SH-SY5Y (cell line): ENCODE measurements around the gene TFAP2A.

Experiments used
- GATA2 ChIP-seq: IDR thresholded peaks from 2 replicates; pipeline ENCODE4 v1.6.1; 2011; ENCODE audit warnings: mild to moderate bottlenecking, low read depth, low read length
- GATA3 ChIP-seq: IDR thresholded peaks from 2 replicates; pipeline ENCODE4 v1.6.1; 2011; ENCODE audit warnings: low read depth, mild to moderate bottlenecking, low read length, moderate library complexity

The TFAP2A gene

DNA sequence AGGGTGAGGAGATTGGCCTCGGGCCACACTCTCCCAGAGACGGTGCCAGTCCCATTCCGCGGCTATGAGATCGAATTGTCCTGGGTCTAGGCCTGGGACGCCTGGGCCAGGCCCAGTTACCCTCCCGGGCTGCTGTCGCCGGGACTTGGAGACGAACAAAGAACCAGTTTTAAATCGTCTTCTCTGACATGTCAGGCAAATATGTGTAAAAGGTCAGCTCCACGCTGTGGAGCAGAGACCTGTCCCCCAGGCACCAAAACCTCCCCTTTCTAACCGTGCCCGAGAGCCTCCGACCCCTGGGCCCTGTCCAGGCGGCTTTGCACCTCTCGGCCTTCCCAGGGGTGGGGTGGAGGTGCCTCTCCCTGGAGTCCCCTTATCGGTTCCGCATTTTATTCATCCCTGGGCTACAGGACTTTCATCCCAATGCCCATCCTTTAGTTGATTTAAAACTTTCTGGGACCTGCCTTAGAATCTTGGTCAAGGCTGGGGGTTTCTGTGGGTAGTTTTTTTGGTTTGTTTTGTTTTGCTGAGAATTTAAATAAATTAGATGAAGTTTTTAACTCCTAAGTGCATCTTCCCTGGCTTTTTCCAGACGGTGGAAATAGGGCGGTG lies 5.8 kb upstream of the TFAP2A start:
- TF ChIP-seq GATA3 (no peak), GATA2 (no peak)

DNA sequence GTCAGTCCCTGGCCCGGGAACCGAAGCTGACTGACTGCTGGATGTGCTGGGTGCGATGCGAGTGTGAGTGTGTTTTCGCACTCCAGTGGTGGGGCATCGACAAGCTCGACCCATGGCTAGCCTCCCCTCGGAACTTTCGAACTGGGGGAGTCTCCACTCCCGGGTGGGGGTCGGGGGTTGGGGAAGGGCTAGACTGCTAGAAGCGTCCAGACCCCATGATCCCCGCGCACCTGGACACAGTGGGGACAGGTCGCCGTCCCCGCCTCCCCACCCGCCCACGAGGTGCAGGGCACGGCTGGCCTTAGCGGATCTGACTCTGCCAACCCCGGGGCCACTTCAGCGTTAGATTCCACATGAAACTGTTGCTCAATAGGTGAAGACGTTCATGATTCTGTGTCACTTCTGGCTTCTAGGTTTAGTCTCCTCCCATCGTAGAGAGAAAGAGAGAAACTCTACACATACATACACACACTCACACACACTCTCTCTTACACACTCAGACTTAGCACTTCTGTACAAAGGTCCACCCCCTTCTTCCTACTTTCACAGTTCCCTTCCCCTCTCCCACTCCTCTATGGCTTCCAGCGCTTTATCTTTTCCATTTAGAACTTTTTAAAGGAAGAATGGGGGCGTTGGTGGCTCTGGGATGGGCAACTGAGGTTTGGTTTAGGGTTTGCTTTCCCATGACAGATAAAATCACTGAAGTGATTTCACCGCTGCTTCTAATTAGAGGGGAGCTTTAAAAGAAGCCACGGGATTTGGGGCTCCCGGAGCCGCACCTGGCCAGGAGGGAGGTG lies 5.1 kb upstream of the TFAP2A start:
- no peak for TF ChIP-seq GATA2
- TF ChIP-seq GATA3 = no peak

DNA sequence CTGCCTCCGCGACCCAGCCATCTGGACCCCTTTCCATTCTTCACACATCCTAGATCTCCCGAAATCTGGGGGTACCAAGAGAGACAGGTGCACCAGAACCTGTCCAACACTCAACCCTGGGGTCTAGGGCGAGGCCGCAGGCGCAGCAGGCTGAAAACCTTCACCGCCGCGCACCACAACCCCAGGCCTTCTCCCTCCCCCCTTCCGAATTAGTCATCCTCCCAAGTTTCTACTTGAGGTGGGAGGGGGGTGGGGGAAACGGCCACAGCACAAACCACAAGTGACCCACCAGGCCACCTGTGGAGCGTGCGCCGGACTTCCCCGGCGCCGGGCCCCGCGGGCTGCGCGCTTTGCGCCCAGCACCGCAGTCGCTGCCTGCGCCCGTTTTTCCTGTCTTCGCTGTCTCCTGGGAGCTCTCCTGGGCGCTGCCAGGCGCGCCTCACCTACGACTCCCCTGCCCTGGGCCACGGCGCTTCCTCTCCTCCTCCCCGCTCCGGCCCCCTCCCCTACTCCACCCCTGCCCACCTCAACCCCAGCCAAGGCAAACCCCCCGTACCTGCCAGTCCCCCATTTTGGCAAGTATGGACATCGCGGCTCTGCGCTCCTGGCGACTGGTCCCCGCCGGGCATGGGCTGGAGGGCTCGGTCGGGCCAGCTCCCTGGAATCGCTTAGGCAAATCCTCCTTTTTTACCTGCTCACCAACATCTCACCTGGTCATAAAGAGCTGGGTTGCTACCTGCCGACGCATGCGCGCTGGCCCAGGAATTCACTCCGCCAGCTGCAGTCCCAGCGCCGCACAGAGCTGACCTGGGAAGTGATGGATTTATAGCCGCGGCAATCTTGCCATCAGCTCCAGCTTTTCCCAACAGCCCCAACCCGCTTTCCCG lies 4.2 kb upstream of the TFAP2A start:
- TF ChIP-seq GATA2 (no peak), GATA3 (no peak)

DNA sequence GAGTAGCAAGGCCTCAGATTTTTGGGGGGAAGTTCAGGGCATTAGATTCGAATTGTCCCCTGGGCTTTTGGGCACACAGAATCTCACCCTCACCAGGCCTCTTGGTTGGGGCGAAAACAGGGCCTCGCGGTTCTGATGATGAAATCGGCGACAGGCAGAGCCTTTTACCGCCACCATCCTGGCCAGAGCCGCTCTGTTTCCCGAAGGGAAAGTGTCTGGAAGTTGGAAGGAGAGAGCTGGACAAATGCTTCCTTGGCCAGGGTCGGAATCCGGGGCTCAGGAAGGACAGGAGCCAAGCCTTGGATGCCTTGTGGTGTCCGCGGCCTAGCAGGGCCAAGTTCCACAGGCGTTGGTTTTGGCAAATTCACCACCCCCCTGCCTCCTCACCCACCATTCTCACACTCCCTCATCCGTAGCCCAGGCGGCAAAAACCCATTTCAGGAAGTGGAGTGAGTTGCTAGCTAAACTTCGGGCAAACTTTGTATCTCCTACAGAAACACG lies 3.5 kb upstream of the TFAP2A start:
- TF ChIP-seq GATA2 (no peak), GATA3 (no peak)

DNA sequence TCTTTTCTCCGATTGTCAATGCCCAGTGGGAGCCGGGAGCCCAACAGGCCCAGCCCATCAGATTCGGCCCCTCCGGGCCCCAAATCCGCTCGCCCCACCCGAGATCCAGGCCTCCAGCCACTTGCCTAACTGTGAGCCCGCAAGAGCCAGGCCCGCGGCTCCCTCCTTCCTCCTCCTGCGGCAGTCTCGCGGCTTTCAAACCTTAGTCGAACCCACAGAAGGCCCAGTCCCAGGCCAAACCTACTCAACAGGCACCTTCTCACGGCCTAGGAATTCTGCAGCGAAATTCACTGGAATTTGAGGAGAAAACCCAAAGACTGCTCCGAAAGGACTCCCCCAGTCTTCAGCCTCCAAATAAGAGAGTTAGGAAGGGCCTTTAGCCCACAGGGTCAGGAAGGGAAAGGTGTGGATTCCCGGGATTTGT lies 2.8 kb upstream of the TFAP2A start:
- TF ChIP-seq GATA3 (no peak), GATA2 (no peak)

DNA sequence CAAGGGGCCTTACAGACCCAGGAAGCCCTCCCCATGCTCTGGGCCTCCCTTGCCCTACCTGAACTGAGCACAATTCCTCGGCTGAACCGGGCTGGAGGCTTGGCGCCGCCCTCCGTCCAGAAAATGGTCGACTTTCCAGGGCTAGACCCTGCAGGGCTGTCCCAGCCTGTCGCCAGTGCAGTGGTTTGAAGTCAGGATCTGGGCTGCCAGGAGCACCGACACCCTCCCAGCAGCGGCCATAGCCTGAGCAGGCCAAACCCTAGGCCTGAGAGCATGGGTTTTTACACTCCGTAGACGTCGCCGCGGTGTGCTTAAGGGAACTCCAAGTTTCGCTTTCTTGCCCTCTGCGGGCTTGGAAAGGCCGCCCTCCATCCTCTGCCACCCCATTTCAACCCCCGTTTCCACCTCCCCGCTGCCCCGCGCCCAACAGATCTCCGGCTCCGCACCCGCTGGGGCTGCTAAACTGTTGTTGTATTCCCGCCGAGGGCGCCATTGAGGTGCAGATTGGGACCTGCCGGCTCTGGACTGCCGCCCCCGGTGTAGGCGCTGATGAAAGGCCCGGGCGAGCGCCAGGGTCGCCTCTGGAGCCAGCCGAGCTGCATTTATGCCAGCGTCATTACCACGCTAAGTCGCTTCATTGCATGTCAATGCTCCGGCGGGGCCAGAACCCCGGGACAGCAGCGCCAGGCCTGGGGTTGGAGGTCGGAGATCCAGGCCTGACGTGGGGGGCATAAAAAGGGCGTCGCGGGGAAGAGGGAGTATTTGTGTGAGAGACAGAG lies 2.2 kb upstream of the TFAP2A start:
- TF ChIP-seq GATA3 = no peak
- TF ChIP-seq GATA2 = no peak

DNA sequence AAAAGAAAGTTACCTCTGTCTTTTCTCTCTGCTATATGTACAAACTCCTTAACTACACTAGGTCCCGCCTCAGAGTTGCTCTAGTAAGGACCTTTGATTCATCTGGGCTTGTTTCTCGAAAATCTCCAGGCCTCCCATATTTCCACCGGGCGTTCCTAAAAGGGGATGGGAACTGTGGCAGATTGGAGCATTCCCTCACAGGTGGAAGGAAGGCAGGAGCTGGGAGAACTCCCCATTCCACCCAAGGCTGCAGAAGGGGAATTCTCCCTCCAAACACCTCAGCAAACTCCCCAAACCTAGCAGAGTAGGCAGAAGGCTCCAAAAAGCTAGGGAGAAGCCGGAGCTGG lies 1.6 kb upstream of the TFAP2A start:
- no peak for TF ChIP-seq GATA2

DNA sequence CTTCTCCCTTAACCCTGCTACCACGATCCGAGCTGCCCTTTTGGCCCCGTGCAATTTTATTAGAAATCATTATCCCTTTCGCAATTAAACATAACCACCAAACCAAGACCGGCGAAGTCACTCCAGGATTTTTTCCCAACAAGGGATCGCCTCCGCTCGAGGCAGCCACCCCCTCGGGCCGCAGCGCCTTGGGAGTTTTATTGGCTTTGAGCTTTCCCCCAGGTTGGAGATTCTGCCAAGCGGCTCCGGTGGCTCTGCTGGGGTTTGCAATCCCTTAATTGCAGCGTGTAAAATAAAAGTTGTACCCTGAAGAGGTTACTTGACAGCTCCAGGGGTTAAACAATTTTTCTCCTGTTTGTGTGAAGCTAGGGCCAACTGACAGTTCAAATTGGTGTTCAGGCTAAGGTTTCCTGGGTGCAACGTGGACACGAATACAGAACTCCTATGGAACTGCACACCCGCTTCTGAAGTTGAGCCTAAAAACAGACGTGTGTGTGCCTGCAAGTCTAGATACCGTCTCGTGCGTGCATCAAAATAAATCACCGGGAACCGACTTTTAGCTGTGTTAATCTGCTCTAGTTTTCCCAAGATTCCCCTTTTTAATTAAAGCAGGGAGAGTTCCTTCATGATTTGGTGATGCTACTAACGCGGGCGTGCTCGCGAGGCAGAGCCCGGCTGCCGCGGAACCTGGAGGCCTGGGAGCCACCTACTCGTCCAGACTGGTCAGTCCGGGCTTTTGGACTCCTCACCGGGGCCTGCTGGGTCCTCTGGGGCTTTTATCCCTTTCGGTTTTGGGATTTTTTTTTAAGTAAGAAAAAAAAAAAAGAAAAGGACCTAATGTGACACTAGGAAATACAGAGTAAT lies 975 bp upstream of the TFAP2A start:
- TF ChIP-seq GATA3 = no peak
- TF ChIP-seq GATA2 = no peak

DNA sequence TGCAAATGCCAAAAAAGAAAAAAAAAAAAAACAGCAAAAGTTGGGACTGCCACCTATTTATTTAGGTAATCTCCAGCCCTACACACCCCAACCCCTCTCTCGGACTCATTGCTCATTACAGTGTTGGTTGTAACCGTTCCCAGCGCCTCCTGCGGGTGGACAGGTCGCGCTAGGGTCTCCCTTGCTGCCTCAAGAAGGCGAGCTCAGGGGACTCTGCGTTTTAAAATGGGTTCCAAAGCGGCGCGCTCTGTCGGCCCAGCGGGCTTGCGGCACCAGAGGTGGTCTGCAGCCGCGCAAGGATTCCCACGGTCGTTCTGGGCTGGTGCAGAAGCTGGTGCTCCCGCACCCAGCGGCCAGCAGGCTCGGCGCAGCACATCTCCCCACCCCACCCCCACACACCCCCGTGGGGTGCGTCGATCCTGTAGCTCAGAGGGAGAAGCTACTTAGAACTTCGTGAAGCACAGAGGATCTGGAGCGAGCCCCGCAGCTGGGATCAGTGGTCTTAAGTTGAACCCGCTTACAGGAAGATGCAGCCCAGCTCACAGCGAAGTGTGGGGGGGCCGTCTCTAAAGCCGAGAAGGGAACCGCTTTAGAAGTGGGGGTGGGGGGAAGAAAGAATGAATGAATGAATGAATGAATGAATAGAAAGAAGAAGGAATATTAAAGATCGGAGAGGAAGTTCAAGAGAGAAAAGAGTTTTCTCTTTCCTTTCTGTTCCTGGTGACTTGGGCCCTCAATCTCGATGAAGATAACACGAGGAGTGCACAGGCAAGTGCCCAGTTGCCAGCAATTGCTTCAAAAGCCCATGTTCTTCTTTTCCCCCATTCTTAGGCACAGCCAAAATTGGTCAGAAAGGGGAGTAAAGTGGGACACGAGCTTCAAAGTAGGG lies 780 bp downstream of the TFAP2A start:
- TF ChIP-seq GATA3 (no peak), GATA2 (no peak)

DNA sequence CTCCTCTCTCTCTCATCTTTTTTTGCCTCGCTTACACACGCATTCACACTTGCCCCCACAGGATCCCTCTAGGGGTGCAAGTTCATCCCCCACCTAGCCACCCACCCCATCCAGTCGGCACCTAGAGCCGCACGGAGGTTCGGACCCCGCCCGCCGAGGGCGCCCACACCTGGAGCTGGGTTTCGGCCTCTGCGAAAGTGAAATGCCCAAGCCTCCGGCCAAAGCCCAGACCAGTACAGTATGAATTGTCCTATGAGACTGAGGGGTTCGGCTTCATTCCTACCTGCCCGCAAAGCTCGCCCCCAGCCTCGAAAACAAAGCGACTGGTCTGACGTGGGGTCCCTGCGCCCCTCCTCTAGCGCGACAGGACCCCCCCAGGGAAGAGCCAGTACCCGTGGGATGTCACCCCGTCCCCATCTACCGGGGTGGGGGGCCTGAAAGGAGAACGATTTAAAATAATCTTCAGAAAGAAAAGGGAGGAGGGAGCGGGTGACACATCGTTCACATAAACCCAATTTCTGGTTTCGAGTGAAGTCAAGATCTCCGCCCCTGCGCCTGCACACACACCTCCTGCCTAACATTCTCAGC lies 1.5 kb downstream of the TFAP2A start:
- TF ChIP-seq GATA2 (no peak), GATA3 (no peak)

DNA sequence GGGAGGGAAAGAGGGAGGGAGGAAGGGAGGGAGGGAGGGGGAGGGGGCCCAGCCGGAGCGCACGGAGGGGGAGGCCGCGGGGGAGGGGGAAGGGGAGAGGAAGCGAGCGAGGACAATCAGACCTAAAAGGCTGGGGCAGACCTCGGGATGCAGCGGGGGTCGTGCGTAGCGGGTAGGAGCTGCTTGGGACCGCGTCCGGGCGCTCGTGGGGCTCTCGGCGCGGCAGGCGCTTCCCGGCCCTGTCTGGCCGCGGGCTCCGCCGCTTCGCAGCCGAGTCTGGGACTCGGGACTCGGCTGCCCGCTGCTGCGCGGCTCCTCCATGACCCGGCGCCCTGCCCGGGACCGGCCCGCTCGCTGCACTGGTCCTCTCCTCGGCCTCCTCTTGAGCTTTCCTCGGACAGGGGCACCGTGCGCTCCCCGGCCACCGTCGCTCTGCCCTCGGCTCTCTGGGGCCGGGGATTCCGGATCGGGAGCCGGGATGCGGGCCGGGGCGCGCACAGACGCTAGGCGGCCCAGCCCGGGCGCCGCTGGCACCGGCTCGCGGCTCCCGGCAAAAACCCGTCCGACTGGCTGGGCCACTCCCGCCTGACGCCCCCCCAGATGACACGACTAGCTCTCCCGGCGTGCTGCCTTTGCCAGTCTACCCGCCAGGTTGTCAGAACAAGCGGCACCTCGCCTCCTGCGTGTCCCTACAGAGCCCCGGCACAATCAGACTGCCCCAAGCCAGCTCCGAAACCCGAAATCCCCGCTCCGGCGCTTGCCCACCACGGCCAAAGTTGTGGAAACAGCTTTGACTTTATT lies 2.2 kb downstream of the TFAP2A start:
- TF ChIP-seq GATA3 = no peak
- no peak for TF ChIP-seq GATA2
